ENCODE data around the gene RAPGEF6.
"Not testable (repeated sequence)": the region's sequence is repeated elsewhere in the genome, so short reads cannot be mapped to it uniquely, and the experiment has no call there.

The RAPGEF6 gene

DNA sequence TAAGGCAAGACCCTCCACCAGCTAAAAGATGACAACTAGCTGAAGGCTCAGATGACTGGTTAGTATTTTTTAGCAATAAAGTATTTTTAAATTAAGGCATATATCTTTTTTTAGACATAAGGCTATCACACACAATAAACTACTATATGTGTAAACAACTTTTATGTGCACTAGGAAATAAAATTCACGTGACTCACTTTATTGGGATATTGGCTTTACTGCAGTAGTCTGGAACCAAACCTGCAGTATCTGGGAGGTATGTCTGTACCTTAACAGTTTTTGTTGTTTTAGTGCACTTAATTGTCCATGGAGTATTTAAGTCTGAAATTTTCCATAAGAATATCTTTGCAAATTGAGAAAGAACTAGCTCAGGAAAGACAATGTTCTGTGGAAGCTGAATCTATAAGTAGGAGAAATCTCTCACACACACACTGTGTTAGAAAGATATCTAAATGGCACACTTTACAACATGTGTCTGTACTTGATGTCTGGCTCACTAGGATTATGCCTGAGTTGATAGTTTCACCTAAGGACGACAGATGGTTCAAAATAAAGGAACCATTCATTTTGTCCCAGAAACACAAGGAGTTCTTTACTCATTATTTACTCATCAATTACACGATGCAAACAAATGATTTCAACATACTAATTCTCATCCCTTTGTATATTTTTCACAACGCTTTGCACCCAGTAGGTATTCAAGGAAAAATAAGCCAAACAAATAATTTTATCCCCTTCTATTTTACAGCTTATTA, 4.6 kb downstream of the RAPGEF6 start:
- Histone ChIP-seq H3K9ac (no peak overlapping the region), H3K36me3 (peaks cover 42% of the 10 kb centered on the region), H3K27me3 (no peaks in the 10 kb centered on the region)

DNA sequence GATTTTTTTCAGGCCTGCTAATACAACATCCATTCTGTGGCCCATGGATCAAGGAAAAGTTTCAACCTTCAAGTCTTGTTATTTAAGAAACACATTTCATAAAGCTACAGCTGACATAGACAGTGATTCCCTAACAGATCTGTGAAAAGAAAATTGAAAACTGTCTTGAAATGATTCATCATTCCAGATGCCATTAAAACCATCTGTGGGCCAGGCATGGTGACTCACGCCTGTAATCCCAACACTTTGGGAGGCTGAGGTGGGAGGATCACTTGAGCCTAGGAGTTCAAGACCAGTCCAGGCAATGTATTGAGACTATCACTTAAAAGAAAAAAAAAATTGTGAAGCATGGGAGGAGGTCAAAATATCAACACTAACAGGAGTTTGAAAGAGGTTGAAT, 6.0 kb downstream of the RAPGEF6 start:
- H3K9me3 ChIP-seq, result peaks cover 38% of the 10 kb centered on the region
- no peak overlapping the region for H3K27ac ChIP-seq
- H3K4me1 ChIP-seq, result peaks cover 41% of the 10 kb centered on the region
- H3K36me3 ChIP-seq, result peaks cover 56% of the 10 kb centered on the region
- no peak overlapping the region for H3K4me3 ChIP-seq
- no peak for TF ChIP-seq Cebpa-rat (IDR thresholded peaks at IDR 0.05)
- H3K27me3 ChIP-seq, result no peaks in the 10 kb centered on the region
- H4K20me1 ChIP-seq, result peaks cover 99% of the 10 kb centered on the region
- H3K9ac ChIP-seq, result no peak overlapping the region
- H3K4me2 ChIP-seq, result no peak overlapping the region

More for the DNA sequence above, 4.6 kb downstream of the RAPGEF6 start:
- peaks cover 93% of the 10 kb centered on the region for H4K20me1 ChIP-seq
- H3K9me3 ChIP-seq, result peaks cover 31% of the 10 kb centered on the region
- H3K4me3 ChIP-seq, result no peak overlapping the region
- peaks cover 41% of the 10 kb centered on the region for H3K4me1 ChIP-seq
- peak overlapping the region; percentile 84; the same call in 1 of the 2 replicates for H3K4me2 ChIP-seq
- H3K27ac ChIP-seq, result no peak overlapping the region
- no peak for TF ChIP-seq Cebpa-rat (IDR thresholded peaks at IDR 0.05)

DNA sequence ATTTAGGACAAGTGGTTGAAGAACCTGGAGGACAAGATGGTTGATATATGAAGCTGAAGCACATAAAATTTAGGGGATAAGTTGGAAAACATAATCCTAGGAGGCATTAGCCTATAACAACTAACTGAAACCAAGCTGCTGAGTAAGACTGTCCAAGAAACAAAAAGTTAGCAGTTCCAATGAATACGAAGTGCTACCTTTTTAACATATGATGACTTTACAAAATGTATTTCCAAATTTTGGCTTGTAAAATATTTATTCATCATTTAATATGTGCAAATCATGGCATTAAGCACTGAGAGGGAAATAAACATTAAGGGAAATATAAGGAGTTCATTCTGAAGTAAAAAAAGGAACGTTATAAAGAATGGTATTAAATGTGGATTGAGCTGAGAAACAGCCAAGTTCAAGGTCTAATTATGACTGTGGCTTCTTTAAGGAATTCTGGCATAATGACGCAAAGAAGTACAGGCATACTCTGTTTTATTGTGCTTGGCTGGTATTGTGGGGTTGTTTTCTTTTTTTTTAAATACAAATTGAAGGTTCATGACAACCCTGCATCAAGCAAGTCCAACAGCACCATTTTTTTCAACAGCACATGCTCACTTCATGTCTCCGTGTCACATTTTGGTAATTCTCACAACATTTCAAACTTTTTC, 7.7 kb downstream of the RAPGEF6 start:
- H3K4me1 ChIP-seq, result peaks cover 25% of the 10 kb centered on the region
- H3K27me3 ChIP-seq, result no peaks in the 10 kb centered on the region
- H3K36me3 ChIP-seq, result peaks cover 69% of the 10 kb centered on the region
- H4K20me1 ChIP-seq, result peaks cover 99% of the 10 kb centered on the region
- H3K27ac ChIP-seq, result no peak overlapping the region
- TF ChIP-seq Cebpa-rat (IDR thresholded peaks at IDR 0.05), result no peak
- H3K9me3 ChIP-seq, result peaks cover 38% of the 10 kb centered on the region
- no peak overlapping the region for H3K4me3 ChIP-seq
- H3K4me2 ChIP-seq, result no peak overlapping the region
- H3K9ac ChIP-seq, result no peak overlapping the region

DNA sequence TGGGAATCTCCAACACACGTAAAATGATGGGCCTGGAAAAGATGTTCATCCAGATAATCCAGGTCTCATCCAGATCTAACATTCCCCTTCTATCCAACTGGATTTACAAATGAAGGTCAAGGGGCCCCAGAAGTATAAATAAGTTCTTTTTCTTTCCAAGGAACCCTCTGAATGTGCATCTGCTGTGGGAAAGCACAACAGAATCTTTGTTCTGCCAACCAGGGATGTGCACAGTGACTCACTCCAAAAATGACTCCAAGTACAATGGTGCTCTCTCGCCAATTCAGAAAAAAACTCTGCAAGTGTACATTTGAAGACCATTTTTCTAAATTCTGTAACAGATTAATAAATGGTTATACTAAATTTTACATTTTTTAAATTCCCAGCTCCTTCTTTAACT, 12.4 kb downstream of the RAPGEF6 start:
- Histone ChIP-seq H3K9ac (no peak overlapping the region), H3K4me3 (no peak overlapping the region), H4K20me1 (peaks cover 100% of the 10 kb centered on the region), H3K4me2 (no peak overlapping the region), H3K9me3 (peaks cover 26% of the 10 kb centered on the region), H3K36me3 (peaks cover 86% of the 10 kb centered on the region), H3K4me1 (no peaks in the 10 kb centered on the region), H3K27ac (no peak overlapping the region), H3K27me3 (no peaks in the 10 kb centered on the region)
- no peak for TF ChIP-seq Cebpa-rat (IDR thresholded peaks at IDR 0.05)

DNA sequence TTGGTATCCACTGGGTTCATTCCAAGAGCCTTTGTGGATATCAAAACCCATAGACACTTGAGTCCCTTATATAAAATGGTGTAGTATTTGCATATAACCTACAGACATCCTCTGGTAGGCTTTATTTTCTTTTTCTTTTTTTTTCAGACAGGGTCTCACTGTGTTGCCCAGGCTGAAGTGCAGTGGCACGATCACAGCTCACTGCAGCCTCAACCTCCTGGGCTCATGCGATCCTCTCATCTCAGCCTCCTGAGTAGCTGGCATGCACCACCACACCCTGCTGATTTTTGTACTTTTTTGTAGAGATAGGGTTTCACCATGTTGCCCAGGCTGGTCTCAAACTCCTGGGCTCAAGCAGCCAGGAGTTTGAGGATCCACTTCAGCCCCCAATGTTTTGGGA, 13.9 kb downstream of the RAPGEF6 start:
- not testable (repeated sequence) for H3K9ac ChIP-seq, H3K4me2 ChIP-seq, H3K4me1 ChIP-seq, H3K27me3 ChIP-seq, H3K4me3 ChIP-seq, H3K27ac ChIP-seq
- Histone ChIP-seq H3K36me3 (peaks cover 92% of the 10 kb centered on the region), H3K9me3 (peaks cover 34% of the 10 kb centered on the region), H4K20me1 (peaks cover 100% of the 10 kb centered on the region)

DNA sequence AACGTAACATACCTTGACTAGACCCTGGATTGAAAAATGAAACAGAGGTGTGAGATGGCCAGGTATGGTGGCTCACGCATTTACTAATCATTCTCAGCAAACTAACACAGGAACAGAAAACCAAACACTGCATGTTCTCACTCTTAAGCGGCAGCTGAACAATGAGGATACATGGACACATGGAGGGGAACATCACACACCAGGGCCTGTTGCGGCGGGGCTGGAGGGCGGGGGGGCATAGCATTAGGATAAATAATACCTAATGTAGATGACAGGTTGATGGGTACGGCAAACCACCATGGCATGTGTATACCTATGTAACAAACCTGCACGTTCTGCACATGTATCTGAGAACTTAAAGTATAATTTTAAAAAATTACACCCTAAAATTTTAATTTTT, 15.9 kb downstream of the RAPGEF6 start:
- H4K20me1 ChIP-seq, result peaks cover 100% of the 10 kb centered on the region
- no peak overlapping the region for H3K4me3 ChIP-seq
- H3K9me3 ChIP-seq, result peaks cover 41% of the 10 kb centered on the region
- no peak overlapping the region for H3K4me2 ChIP-seq
- H3K27ac ChIP-seq, result no peak overlapping the region
- no peak for TF ChIP-seq Cebpa-rat (IDR thresholded peaks at IDR 0.05)
- no peaks in the 10 kb centered on the region for H3K27me3 ChIP-seq
- H3K4me1 ChIP-seq, result peaks cover 7% of the 10 kb centered on the region
- H3K9ac ChIP-seq, result no peak overlapping the region
- peaks cover 92% of the 10 kb centered on the region for H3K36me3 ChIP-seq

DNA sequence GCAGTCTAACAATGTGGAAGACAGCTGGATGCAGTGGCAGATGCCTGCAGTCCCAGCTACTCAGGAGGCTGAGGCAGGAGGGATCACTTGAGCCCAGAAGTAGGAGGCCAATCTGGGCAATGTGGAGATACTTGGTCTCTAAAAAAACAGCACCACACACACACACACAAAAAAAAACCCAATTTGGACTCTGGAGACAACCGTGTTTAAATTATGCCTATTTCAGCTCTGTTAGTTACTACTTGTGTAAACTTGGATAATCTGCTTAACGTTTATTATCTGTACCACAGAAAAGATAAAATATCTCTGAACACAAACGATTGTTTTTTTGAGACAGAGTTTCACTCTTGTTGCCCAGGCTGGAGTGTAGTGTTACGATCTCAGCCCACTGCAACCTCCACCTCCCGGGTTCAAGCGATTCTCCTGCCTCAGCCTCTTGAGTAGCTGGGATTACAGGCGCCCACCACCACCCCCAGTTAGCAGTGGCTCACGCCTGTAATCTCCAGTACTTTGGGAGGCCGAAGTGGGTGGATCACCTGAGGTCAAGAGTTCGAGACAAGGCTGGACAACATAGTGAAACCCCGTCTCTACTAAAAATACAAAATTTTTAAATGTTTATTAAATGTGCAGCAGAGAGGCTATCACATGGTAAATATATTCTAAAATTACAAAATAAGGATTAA, 17.7 kb downstream of the RAPGEF6 start:
- H3K36me3 ChIP-seq, result peaks cover 95% of the 10 kb centered on the region
- no peak overlapping the region for H3K4me3 ChIP-seq
- H3K27me3 ChIP-seq, result no peaks in the 10 kb centered on the region
- peaks cover 17% of the 10 kb centered on the region for H3K4me1 ChIP-seq
- TF ChIP-seq Cebpa-rat (IDR thresholded peaks at IDR 0.05), result no peak
- H3K27ac ChIP-seq, result no peak overlapping the region
- H3K9ac ChIP-seq, result no peak overlapping the region
- no peak overlapping the region for H3K4me2 ChIP-seq
- peaks cover 43% of the 10 kb centered on the region for H3K9me3 ChIP-seq
- H4K20me1 ChIP-seq, result peaks cover 100% of the 10 kb centered on the region

DNA sequence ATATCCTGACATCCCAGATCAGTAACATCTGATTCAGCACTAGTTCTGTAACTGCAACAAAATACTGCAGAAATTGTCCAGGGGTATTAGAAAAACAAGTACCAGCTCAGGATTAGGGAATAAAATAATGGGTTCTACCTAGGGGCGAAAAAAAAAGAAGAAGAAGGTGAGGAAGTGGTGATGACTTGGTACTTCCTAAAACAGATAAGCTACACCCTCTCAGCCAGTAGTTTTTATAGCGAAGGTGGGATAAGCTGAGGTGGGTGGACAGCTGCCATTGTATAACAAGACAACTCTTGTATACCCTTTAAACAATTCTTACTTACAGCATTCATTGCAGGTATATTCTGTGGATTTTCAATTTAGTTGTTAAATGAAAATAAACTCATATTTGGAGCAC, 19.1 kb downstream of the RAPGEF6 start:
- Histone ChIP-seq H3K27ac (no peak overlapping the region), H3K4me3 (no peak overlapping the region), H3K27me3 (no peaks in the 10 kb centered on the region), H4K20me1 (peaks cover 100% of the 10 kb centered on the region), H3K36me3 (peaks cover 93% of the 10 kb centered on the region), H3K4me1 (peaks cover 17% of the 10 kb centered on the region), H3K4me2 (no peak overlapping the region), H3K9me3 (peaks cover 43% of the 10 kb centered on the region), H3K9ac (no peak overlapping the region)
- no peak for TF ChIP-seq Cebpa-rat (IDR thresholded peaks at IDR 0.05)

DNA sequence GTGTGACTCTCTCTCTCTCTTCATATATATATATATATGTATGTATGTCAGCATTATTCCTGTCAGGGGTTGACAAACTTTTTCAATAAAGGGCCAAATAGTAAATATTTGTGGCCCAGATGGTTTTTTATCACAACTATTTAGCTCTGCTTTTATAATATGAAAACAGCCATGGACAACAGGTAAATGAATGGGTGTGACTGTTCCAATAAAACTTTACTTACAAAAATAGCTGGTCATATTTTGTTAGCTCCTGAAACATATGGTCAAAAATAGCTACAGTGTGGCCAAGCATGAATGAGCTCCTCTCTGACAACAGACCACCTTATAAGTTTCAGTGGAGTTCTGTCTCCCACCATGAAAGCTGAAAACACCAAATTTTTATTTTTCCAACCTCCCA, 21.6 kb downstream of the RAPGEF6 start:
- Histone ChIP-seq H3K4me1 (peaks cover 33% of the 10 kb centered on the region), H3K36me3 (peaks cover 95% of the 10 kb centered on the region), H3K27me3 (no peaks in the 10 kb centered on the region), H4K20me1 (peaks cover 100% of the 10 kb centered on the region), H3K4me2 (peak overlapping the region; percentile 27; the same call in 1 of the 2 replicates), H3K9ac (no peak overlapping the region), H3K9me3 (peaks cover 46% of the 10 kb centered on the region), H3K27ac (no peak overlapping the region), H3K4me3 (no peak overlapping the region)
- TF ChIP-seq Cebpa-rat (IDR thresholded peaks at IDR 0.05), result no peak

DNA sequence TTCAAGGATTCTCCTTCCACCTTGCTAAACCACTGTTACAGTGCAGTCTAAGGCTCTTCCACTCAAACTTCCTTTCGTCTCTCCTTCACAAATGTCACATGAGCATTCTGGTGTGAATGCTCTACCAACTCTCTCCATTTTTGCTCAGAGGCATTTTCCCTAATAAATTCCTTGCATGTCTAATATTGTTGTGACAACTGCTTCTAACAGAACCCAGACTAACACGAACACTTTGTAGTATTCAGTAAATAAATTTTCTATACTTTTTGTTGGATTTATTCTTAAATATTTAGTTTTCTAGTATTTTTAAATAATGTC, 24.0 kb downstream of the RAPGEF6 start:
- Histone ChIP-seq H4K20me1 (peaks cover 100% of the 10 kb centered on the region), H3K4me1 (peaks cover 42% of the 10 kb centered on the region), H3K27ac (no peak overlapping the region), H3K4me2 (no peak overlapping the region), H3K9me3 (peaks cover 27% of the 10 kb centered on the region), H3K27me3 (no peaks in the 10 kb centered on the region), H3K9ac (no peak overlapping the region), H3K36me3 (peaks cover 79% of the 10 kb centered on the region), H3K4me3 (no peak overlapping the region)
- no peak for TF ChIP-seq Cebpa-rat (IDR thresholded peaks at IDR 0.05)
